GM21360 (cell line): ENCODE measurements around the gene TRPC6.

Experiments
- ATAC-seq: cut with Tn5 transposase; IDR thresholded peaks from one replicate; pipeline ENCODE4 v1.9.1; 2021; ENCODE audit warnings: mild to moderate bottlenecking, moderate library complexity; ENCODE audit not compliant: unreplicated experiment

TRPC6 gene

GRCh38 chr11:101583251-101584128 is at the start of gene TRPC6:
TRPC6 (minus strand) TSS chr11:101584007; CDS start chr11:101583503, 504 bp downstream.
- no peak for ATAC-seq

- ATAC-seq: no peak
Measured at GRCh38 chr11:101620026-101620425, 36.2 kb upstream of the TRPC6 start.

- no peak for ATAC-seq
Measured at GRCh38 chr11:101618709-101619108, 34.9 kb upstream of the TRPC6 start.

- ATAC-seq: no peak
Measured at GRCh38 chr11:101617735-101618332, 34.0 kb upstream of the TRPC6 start.

- no peak for ATAC-seq
Measured at GRCh38 chr11:101612481-101612880, 28.7 kb upstream of the TRPC6 start.

GRCh38 chr11:101600924-101601323 is 17.1 kb upstream of the TRPC6 start:
- ATAC-seq: no peak

- ATAC-seq: no peak
Measured at GRCh38 chr11:101586965-101587364, 3.2 kb upstream of the TRPC6 start.

- ATAC-seq: no peak
Measured at GRCh38 chr11:101584655-101585054, 848 bp upstream of the TRPC6 start.

- no peak for ATAC-seq
Measured at GRCh38 chr11:101584129-101584515, 315 bp upstream of the TRPC6 start.

- no peak for ATAC-seq
Measured at GRCh38 chr11:101582989-101583250, 887 bp downstream of the TRPC6 start.

- ATAC-seq: no peak
Measured at GRCh38 chr11:101582236-101582988, 1.4 kb downstream of the TRPC6 start.

GRCh38 chr11:101577461-101577860 is 6.3 kb downstream of the TRPC6 start:
- no peak for ATAC-seq

- no peak for ATAC-seq
Measured at GRCh38 chr11:101576456-101576855, 7.4 kb downstream of the TRPC6 start.

GRCh38 chr11:101574886-101575285 is 8.9 kb downstream of the TRPC6 start:
- ATAC-seq: no peak

- no peak for ATAC-seq
Measured at GRCh38 chr11:101567071-101567470, 16.7 kb downstream of the TRPC6 start.

- no peak for ATAC-seq
Measured at GRCh38 chr11:101566626-101567025, 17.2 kb downstream of the TRPC6 start.

- ATAC-seq: no peak
Measured at GRCh38 chr11:101563166-101563565, 20.6 kb downstream of the TRPC6 start.

GRCh38 chr11:101555366-101555765 is 28.4 kb downstream of the TRPC6 start:
- no peak for ATAC-seq

- ATAC-seq: peak; percentile 100
Measured at GRCh38 chr11:101553891-101554292, 29.9 kb downstream of the TRPC6 start.

GRCh38 chr11:101552888-101553287 is 30.9 kb downstream of the TRPC6 start:
- ATAC-seq: no peak

GRCh38 chr11:101528541-101528940 is 55.3 kb downstream of the TRPC6 start:
- ATAC-seq: no peak
